ENCODE measurements around the gene UBXN10. TPM values are rescaled to one million over a fixed set of nuclear protein-coding genes. Genes with fewer than 3 reads are reported as not detected.
A peak's percentile ranks its signal among the peaks of the same experiment; 100 is the strongest.

UBXN10 gene
- total RNA-seq, 4 donors from 2014 or later: 0.18 to 4.3 (median 0.19) TPM; not detected in 1

GRCh38 chr1:20174937-20175666 is 10.8 kb upstream of the UBXN10 start:
- intact Hi-C loops (cut with DNase I; ENCODE audit: low total_unique reads): no loop called here
- ATAC-seq: no peak
- no peak overlapping the region for H3K4me3 ChIP-seq
- TF ChIP-seq POLR2A (IDR thresholded peaks at IDR 0.05) (no peak), CTCF (IDR thresholded peaks at IDR 0.05 in 4 of 5, conservative IDR thresholded peaks at IDR 0.05 in 1 of 5) (no peak)
- H3K9me3 ChIP-seq: no peaks in the 10 kb centered on the region
- no peak overlapping the region for H3K27ac ChIP-seq
- DNase-seq: no peak
- no peaks in the 10 kb centered on the region for H3K36me3 ChIP-seq
- peaks cover 14 to 15% of the 10 kb centered on the region in 2 donors for H3K4me1 ChIP-seq
- no peaks in the 10 kb centered on the region for H3K27me3 ChIP-seq
- in situ Hi-C loops (cut with MboI; ENCODE audit: low sequenced_read_pairs in 4 of 4): no loop called here

- in situ Hi-C loops (cut with MboI; ENCODE audit: low sequenced_read_pairs in 4 of 4): no loop called here
- no peaks in the 10 kb centered on the region for H3K27me3 ChIP-seq
- no peaks in the 10 kb centered on the region for H3K9me3 ChIP-seq
- ATAC-seq: peak in 1 of 2 donors; percentile 86
- peak overlapping the region in 1 of 4 donors; percentile 74 for H3K27ac ChIP-seq
- DNase-seq: peak in 1 of 2 donors; percentile 20
- H3K36me3 ChIP-seq: no peaks in the 10 kb centered on the region
- TF ChIP-seq CTCF (IDR thresholded peaks at IDR 0.05 in 4 of 5, conservative IDR thresholded peaks at IDR 0.05 in 1 of 5) (no peak), POLR2A (IDR thresholded peaks at IDR 0.05) (no peak)
- H3K4me3 ChIP-seq: no peak overlapping the region
- intact Hi-C loops (cut with DNase I; ENCODE audit: low total_unique reads): no loop called here
- peaks cover 14 to 15% of the 10 kb centered on the region in 2 donors for H3K4me1 ChIP-seq
Measured at GRCh38 chr1:20178634-20179370, 7.1 kb upstream of the UBXN10 start.

GRCh38 chr1:20179371-20180128 is 6.3 kb upstream of the UBXN10 start:
- no peak for ATAC-seq
- no peak overlapping the region for H3K4me3 ChIP-seq
- peak overlapping the region in 1 of 4 donors; percentile 74 for H3K27ac ChIP-seq
- in situ Hi-C loops (cut with MboI; ENCODE audit: low sequenced_read_pairs in 4 of 4) (no loop called here), intact Hi-C loops (cut with DNase I; ENCODE audit: low total_unique reads) (no loop called here)
- H3K4me1 ChIP-seq: peaks cover 14 to 15% of the 10 kb centered on the region in 2 donors
- no peak for DNase-seq
- TF ChIP-seq CTCF (IDR thresholded peaks at IDR 0.05 in 4 of 5, conservative IDR thresholded peaks at IDR 0.05 in 1 of 5) (no peak), POLR2A (IDR thresholded peaks at IDR 0.05) (no peak)
- no peaks in the 10 kb centered on the region for H3K9me3 ChIP-seq
- no peaks in the 10 kb centered on the region for H3K36me3 ChIP-seq
- H3K27me3 ChIP-seq: no peaks in the 10 kb centered on the region

GRCh38 chr1:20180129-20180843 is 5.6 kb upstream of the UBXN10 start:
- in situ Hi-C loops (cut with MboI; ENCODE audit: low sequenced_read_pairs in 4 of 4) (no loop called here), intact Hi-C loops (cut with DNase I; ENCODE audit: low total_unique reads) (no loop called here)
- DNase-seq: no peak
- no peaks in the 10 kb centered on the region for H3K36me3 ChIP-seq
- H3K9me3 ChIP-seq: no peaks in the 10 kb centered on the region
- TF ChIP-seq POLR2A (IDR thresholded peaks at IDR 0.05) (no peak), CTCF (IDR thresholded peaks at IDR 0.05 in 4 of 5, conservative IDR thresholded peaks at IDR 0.05 in 1 of 5) (no peak)
- peaks cover 0 to 6% (median under 1%) of the 10 kb centered on the region in 3 donors for H3K27me3 ChIP-seq
- peaks cover 14 to 15% of the 10 kb centered on the region in 2 donors for H3K4me1 ChIP-seq
- no peak for ATAC-seq
- H3K27ac ChIP-seq: peak overlapping the region in 1 of 4 donors; percentile 74
- H3K4me3 ChIP-seq: no peak overlapping the region
